Activated naive CD4-positive, alpha-beta T cell (primary cell): ENCODE measurements around the gene CUL4A.
A peak's percentile ranks its signal among the peaks of the same experiment; 100 is the strongest.
"Not testable (repeated sequence)": the region's sequence is repeated elsewhere in the genome, so short reads cannot be mapped to it uniquely, and the experiment has no call there.

ENCODE experiments used
- DNase-seq, 4 experiments: peaks; one replicate each; lab custom pipeline; 2025; lab: John Stamatoyannopoulos, UW

CUL4A gene

DNA sequence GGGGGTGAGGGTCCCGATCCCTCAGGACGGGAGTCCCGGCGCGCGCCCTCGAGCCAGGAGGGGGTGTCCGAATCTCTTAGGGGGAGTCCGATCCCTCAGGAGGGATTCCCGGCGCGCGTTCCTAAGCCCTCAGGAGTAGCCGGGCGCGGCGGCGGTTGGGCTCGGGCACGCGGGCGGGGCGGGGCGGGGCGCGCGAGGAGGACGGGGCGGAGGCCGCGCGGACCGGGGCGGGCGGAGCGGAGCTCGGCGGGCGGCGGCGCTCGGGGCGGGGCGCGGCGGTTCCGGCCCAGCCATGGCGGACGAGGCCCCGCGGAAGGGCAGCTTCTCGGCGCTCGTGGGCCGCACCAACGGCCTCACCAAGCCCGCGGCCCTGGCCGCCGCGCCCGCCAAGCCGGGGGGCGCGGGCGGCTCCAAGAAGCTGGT, at the start of gene CUL4A:
TSS of gene CUL4A (plus strand) at position 278 of the 423 bp plus-strand sequence. CDS start at position 293, 15 bp downstream.
- peak; percentile 41 to 71 (median 48) for DNase-seq

DNA sequence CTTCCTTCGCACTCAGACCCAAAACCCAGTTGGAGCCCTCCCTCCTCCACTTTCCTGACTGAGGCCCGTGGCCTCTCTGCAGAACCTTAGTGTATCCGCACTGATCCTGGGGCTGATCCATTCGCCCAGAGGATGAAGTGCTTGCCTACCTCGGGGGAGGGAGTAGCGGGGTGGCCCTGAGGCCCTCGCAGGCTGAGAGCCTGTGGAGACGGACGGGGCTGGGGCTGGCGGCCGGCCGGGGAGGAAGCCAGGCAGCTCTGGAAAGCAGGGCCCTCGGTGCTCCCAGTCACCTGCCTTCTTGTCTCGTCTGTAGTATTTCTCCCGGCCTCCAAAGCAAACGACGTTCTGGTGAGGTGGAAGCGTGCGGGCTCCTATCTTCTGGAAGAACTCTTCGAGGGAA, 49.7 kb upstream of the CUL4A start:
- no peak for DNase-seq

DNA sequence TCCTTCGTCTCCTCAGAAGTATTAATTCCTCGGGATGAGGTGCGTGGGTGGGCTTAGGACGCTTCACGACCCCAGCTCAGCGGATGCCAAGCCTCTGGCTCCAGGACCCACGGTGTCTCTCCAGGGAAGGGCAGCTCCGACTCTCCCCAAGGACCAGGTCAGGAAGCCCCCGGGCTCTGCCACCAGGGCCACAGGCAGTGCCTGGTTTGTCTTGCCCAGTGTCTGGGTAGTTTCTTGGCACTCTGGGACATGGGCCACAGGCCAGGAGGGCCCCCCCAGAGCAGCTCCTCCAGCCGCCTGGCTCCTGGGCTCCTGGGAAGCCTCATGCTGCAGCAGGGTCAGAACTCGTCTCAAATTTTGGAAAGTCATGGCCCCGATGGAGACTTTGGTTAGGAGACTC, 48.4 kb upstream of the CUL4A start:
- no peak for DNase-seq

DNA sequence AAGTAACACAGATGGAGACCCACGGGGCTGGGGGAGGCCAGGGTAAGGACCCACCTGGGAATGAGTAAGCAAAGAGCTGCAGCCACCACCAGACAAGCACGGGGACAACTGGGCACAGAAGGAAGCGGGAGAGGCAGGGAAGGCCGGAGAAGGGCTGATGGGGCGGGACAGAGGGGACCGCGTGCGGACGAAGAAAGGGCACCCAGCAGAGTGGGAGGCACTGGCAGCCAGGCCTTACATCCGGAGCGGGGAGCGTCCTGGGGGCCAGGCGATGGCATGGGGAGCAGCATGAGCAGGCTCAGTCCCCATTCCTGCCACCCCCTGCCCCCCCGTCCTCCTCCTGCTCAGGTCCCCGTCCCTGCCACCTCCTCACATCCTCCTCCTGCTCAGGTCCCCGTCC, 48.0 kb upstream of the CUL4A start:
- no peak for DNase-seq

DNA sequence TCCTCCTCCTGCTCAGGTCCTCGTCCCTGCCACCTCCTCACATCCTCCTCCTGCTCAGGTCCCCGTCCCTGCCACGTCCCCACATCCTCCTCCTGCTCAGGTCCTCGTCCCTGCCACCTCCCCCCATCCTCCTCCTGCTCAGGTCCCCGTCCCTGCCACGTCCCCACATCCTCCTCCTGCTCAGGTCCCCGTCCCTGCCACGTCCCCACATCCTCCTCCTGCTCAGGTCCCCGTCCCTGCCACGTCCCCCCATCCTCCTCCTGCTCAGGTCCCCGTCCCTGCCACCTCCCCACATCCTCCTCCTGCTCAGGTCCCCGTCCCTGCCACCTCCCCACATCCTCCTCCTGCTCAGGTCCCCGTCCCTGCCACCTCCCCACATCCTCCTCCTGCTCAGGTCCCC, 47.4 kb upstream of the CUL4A start:
- DNase-seq: not testable (repeated sequence)

DNA sequence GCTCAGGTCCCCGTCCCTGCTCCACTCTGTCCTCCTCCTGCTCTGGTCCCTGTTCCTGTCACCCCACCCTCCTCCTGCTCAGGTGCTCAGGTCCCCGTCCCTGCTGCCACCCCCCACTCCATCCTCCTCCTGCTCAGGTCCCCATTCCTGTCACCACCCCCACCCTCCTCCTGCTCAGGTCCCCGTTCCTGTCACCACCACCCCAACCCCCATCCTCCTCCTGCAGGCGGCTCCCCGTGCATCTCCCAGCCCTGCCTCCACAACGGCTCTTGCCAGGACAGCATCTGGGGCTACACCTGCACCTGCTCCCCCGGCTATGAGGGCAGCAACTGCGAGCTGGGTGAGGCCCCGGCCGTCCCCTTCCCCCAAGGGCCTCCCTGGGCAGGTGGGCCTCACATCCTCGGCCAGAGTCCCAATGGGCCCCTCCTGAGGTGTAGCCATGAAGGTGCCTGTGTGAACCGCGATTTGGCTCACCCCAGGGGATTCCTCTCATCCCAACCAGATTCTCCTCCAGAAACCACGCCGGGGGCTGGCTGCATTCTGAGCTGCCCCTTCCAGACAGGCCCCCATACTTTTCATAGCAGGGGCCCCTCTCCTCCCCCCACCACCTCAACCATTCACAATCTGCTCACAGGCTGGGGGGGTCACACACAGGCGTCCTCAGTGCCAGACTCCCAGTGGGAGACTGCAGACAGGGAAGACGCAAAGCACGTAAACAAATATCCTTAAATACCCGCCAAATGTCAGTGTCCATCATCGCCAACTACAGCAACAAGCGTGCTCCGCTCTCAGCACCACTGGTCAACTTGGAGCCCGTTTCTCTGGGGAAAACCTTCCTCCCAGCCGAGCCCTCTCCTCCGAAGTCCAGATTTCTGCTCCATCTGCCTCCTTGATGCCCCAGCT, 46.4 kb upstream of the CUL4A start:
- no peak for DNase-seq

DNA sequence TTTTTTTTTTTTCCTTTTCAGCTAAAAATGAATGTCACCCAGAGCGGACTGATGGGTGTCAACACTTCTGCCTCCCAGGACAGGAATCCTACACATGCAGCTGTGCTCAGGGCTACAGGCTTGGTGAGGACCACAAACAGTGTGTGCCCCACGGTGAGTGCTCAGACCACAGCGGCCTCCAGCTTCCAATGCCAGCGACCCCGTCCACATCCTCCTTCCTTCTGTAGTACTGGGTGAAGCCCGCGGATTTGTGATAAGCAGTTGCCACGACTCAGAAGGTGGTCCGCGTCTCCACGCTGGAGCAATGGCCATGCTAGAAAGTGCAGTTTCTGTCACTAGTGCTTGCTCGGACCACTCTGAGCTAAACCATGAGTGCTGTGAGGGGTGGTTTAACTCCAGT, 44.9 kb upstream of the CUL4A start:
- DNase-seq: no peak

DNA sequence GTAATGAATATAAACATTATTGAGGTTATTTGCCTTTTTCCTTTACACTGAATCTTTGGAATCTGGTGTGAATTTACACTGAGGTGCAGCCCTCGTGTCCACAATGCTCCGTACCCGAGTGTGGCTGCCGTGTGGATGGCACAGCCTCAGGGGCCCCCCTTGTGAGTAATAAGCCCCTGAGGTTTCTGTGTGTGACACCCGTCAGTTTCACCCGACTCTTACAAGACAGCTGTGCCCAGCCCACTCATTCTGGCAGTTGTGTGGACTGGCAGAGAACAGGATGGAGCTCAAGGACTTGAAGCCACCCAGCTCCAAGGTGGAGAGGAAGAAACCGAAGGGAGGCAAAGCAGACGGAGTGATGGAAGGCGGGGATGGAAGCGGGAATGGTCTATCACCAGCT, 43.1 kb upstream of the CUL4A start:
- DNase-seq: no peak

DNA sequence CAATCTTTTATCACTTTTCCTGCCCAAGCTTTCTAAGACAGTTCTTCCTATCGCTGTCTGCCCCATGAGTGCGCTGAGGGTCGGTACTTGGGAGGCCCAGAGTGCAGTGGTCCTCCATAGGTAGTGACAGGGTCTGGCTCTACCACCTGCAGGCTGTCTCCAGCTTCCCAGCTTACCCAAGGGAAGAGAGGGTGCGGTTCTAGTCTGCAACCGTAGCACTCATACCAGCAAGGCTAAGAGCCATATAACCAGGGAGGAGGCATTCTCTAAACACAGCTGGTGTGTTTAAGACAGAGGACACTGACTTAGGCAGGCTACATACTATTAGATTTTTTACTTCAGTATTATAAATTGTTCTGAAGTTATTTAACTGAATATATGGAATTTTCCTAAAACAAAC, 42.7 kb upstream of the CUL4A start:
- DNase-seq: no peak

DNA sequence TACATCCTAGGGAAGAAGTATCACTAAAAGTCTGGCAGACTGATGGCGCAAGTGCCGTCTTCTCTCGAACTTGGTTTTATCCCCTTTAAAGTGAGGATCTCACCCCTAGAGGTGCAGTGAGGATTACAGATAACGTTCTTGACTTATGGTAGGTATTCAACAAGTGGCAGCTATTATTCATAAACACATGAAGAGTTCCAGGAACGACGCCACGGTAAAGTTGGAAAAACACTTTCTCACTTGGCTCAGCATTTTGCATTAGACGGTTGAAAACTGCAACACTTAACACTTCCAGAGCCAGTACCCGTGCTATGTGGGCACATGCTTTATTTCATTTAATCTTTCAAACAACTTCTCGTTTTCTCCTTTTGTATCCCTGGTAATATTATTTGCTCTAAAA, 42.3 kb upstream of the CUL4A start:
- no peak for DNase-seq

DNA sequence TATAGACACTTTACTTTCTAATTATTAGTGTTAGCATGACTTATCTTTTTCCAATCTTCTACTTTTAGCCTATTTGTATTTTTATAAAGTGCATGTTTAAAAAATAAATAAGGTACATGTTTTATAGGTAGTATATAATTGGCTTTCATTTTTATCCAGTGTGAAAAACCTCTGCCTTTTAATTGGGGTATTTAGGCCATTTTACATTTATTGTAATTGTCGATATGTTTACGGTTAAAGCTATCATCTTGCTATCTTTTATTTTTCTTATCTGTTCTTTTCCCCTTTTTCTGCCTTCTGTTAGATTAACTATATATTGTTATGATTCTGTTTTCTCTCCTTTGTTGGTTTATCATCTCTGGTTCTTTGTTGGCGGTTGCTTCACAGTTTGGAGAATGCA, 41.8 kb upstream of the CUL4A start:
- no peak for DNase-seq

DNA sequence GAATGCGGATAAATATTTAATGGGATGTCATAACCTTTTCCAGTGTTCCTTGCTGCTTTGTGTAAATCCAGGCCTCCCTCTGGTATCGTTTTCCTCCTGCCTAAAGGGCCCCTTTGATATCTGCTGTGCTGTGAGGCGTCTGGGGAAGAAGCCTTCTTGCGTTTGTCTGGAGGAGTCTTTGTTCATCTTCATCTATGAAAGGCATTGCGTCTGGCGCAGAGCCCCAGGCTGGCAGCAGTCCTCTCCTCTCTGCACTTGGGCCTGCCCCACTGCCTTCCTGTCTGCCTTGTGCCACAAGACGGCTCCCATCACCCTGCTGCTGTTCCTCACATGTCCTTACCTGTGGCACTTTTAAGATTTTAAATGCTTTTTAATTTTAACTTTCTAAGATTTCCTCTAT, 41.2 kb upstream of the CUL4A start:
- no peak for DNase-seq

DNA sequence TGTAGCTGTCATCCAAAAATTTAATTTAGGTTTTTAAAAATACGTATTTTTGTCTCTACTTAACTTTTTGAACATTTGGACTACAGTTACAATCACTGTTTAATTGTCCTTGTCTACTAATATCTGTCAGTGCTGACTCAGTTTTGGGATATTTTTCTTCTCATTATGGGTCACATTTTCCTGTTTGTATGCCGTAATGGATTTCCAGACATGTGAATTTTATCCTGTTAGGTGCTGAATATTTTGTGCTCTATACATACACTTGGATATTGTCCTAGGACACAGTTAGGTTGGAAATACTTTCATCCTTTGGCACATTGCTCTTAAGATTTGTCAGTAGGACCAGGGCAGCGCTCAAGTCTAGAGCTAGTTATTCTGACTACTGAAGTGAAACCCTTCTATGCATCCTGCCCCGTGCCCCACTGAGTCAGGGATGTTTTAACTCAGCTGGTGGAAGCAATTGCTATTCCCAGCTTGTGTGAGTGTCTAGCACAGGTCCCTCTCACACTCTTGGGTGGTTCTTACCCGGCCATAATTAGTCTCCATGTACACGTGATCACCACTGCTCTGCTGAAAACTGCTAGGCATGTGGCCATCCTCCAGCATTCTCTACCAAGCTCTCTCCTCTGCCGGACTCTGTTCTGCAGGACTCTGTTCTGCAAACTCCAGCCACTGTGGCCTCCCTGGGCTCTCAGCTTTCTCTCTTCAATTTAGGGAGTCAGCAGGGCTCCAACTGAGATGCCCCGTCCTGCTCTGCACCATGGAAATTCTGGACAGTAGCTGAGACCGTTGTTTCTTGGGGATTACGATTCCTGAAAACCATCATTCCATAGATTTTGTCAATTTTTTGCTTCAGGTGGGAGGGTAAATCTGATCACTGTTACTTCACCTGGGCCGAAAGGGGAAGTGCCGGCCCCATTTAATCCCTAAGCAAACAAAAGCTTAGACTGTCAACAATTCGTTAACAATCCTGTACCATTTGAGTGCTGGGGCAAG, 39.8 kb upstream of the CUL4A start:
- no peak for DNase-seq

DNA sequence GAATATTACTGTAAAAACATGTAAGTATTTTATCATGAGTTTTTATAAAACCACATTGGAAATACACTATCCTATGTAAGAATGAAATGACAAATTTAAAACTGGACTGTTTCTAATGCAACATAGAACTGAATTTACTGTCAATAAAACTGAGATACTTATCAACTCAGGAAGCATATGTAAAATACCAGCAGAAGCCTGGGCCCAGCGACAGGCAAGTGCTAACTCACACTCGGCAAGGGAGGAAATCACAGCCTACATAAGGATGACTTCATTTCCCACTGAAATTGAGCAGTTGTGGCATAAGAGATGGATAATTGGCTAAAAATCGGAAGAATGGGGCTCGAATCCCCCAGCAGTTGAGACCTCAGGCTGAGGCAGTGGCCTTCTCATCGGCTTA, 38.9 kb upstream of the CUL4A start:
- no peak for DNase-seq

DNA sequence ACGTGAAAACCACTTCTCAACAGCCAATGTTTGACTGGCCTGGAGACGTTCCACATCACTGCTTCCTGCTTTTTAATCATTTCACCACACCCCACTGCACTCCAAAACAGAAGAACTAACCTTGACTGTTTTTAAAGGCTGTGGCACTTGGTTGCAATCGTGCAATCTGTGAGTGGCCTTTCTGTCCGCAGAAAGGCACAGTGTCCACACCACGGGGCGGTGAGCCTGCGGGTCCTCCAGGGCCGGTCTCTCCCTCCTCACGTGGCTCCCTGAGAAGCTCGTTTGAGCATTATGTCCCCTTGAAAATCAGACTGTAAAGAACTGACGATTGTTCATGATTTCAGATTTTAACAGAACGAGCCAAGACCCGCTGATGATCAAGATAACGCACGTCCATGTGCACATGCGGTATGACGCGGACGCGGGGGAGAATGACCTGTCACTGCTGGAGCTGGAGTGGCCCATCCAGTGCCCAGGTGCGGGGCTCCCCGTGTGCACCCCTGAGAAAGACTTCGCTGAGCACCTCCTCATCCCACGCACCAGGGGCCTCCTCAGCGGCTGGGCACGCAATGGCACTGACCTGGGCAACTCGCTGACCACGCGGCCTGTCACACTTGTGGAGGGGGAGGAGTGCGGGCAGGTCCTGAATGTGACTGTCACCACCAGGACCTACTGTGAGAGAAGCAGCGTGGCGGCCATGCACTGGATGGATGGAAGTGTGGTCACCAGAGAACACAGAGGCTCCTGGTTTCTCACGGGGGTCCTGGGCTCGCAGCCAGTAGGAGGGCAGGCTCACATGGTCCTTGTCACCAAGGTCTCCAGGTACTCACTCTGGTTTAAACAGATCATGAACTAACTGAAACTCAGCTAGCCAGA, 37.9 kb upstream of the CUL4A start:
- no peak for DNase-seq

DNA sequence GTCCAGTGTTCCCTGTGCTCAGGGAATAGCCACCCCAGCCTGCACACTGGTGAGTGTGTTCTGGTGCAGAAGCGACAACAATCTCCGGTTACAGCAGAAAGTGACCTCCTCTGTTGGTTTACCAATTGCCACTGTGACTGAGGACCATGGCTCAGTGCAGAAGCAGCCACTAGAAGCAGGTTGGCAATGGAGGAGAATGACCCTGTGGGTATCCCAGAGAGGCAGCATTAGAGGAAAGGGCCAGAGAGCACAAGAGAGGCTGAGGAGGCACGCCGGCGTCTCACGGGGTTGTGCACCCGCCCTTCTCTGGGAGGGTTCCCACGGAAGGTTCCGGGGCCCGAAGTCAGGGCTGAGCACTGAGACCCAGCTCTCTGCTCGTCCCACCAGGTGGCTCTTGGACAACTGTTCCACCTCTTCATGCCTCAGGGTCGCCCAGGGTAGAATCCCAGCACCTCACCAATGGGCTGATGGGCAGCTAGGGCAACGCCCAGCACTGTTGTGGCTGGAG, 36.9 kb upstream of the CUL4A start:
- no peak for DNase-seq

DNA sequence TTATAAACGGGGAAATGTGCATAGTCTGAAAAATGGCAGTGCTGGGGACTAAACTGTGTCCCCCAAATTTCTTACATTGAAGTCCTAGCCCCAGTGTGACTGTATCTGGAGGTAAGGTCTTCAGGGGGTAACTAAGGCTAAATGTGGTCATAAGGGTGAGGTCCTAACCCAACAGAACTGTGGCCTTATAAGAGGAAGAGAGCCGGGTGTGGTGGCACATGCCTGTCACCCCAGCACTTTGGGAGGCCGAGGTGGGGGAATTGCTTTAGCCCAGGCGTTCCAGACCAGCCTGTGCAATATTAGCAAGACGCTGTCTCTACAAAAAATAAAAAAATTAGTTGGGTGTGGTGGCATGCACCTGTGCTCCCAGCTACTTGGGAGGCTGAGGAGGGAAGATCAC, 33.1 kb upstream of the CUL4A start:
- DNase-seq: peak in 3 of 4 experiments; percentile 28 to 39 (median 35)

DNA sequence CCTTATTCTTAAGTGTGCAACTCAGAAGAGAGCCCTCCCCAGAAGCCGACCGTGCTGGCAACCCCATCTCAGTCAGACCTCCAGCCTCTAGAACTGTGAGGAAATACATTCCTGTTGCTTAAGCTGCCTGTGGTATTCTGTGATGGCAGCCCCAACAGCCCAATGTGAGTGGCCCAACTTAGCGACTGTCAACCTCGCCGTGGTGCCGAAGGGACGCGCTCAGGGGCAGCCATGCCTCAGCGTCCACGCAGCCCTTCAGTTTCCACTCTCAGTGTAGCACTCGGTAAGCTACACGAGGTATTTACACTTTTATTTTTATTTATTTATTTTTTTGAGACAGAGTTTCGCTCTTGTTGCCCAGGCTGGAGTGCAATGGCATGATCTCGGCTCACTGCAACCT, 32.6 kb upstream of the CUL4A start:
- no peak for DNase-seq

DNA sequence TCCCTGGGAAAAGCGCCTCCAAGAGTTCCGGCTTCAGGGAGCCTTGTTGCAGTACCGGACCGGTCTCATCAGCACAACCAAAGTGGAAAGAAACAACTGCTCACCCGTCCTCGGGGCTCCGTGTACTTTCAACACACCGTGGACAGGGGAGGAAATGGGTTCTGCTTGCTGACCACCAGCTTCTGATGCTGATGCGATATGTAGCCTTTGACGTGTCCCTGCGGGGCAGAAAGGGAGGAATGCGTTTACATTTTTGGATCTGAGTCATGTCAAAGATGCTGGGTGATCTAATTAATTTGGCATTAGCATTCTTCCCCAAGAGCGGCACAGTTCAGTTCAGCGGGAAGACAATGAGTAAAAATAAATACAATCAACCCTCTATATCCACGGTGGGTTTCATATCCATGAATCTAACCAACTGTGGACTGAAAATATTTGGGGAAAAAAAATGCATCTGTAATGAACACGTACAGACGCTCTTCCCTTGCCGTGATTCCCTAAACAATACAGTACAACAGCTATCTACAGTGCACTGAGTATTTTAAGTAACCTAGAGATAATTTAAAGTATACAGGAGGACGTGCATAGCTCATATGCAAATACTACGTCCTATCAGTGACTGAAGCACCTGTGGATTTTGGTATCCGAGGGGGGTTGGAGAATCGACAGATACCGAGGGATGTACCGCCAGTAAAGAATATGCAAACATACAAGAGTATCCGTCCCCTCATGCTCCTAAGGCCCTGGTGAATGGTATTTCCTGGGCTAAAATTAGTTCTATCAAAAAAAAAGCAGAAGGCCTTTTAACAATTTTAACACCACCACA, 31.1 kb upstream of the CUL4A start:
- DNase-seq: no peak

DNA sequence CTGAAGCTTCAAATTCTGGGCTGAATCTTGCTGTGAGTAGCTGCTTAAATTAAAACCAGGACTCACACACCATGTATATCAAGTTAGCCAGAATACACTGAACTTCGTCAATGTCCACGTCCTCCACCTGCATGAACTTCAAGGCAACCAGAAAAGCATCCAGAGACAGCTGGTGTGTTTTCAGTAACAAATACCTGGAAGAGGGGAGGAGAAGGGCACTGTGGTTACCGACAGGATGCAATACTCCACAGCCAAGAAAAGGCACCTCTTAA, 30.6 kb upstream of the CUL4A start:
- DNase-seq: no peak
